Esophagus (tissue), 2 donors: Measurements from ENCODE around the gene FHDC1. TPM values are rescaled to one million over a fixed set of nuclear protein-coding genes. Genes with fewer than 3 reads are reported as not detected.

ENCODE experiments used
- H3K27ac ChIP-seq, 2 donors: one replicate each; pipeline ENCODE4 v1.5.1; 2013; ENCODE audit warnings: low read depth in 2 of 2, mild to moderate bottlenecking in 2 of 2, inconsistent platforms in 1 of 2, low read length in 1 of 2, moderate library complexity in 1 of 2
- H3K27me3 ChIP-seq, 2 donors: one replicate each; pipeline ENCODE4 v1.6.1; 2013; ENCODE audit warnings: low read length in 2 of 2, control low read depth in 1 of 2, mild to moderate bottlenecking in 1 of 2; ENCODE audit not compliant: insufficient read depth in 2 of 2, control insufficient read depth in 1 of 2
- H3K36me3 ChIP-seq, 2 donors: one replicate each; pipeline ENCODE4 v1.6.1; 2013; ENCODE audit warnings: low read length in 1 of 2; ENCODE audit not compliant: control insufficient read depth in 2 of 2, insufficient read depth in 2 of 2
- H3K4me1 ChIP-seq, 2 donors: one replicate each; pipeline ENCODE4 v1.6.1; 2013; ENCODE audit warnings: low read length in 1 of 2; ENCODE audit not compliant: control insufficient read depth in 2 of 2, insufficient read depth in 2 of 2
- H3K4me3 ChIP-seq, 2 donors: one replicate each; pipeline ENCODE4 v1.5.1; 2013; ENCODE audit warnings: low read length in 2 of 2, mild to moderate bottlenecking in 2 of 2, low read depth in 1 of 2, moderate library complexity in 1 of 2
- H3K9me3 ChIP-seq, 2 donors: one replicate each; pipeline ENCODE4 v1.6.1; 2013; ENCODE audit warnings: mild to moderate bottlenecking in 2 of 2, low read depth in 1 of 2, low read length in 1 of 2, moderate library complexity in 1 of 2; ENCODE audit not compliant: control insufficient read depth in 2 of 2, insufficient read depth in 1 of 2
- WGBS, 2 donors: extraction: QIAGEN DNeasy Blood & Tissue Kit; methylation state at CpG; one replicate each; pipeline ENCODE4 v1.1.7; 2013; 5-methylcytosine and 5-hydroxymethylcytosine counted together
- polyA plus RNA-seq, 2 donors: library from polyadenylated mRNA; stranded (reverse); fragments of 200-250 nt; gene quantifications; one replicate each; pipeline ENCODE4 v1.2.3, GENCODE V29; 2013
- donor health status: healthy with polysubstance abuse.
- donor health status: Bipolar disorder and iron deficiency.

The FHDC1 gene
- polyA plus RNA-seq, 2 donors = 4.7 to 6.7 TPM

DNA sequence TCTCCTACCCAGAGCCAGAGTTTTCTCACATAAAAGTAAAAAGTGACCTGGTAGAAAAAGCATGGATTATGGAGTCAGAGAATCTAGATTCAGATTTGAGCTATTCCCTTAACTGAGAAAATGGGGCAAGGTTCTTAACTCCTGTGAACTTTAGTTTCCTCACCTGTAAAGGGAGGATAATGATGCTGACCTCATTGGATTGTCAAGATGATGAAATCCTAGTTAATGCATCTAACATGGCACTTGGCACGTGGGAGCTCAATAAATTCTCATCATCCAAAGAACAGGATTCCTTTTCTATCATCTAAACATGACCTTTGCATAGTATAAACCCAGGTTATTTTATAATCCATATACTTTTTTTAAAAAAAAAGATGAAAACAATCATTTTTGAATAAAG, 18.6 kb downstream of the FHDC1 start:
- Histone ChIP-seq H3K27me3 (no peaks in the 10 kb centered on the region), H3K27ac (no peak overlapping the region), H3K4me1 (peaks cover 0 to 2% of the 10 kb centered on the region in 2 donors), H3K9me3 (no peaks in the 10 kb centered on the region), H3K36me3 (peaks cover 0 to under 1% of the 10 kb centered on the region in 2 donors), H3K4me3 (no peak overlapping the region)
- 71 to 91% methylated on average over 1 of the region's 1 CpG for WGBS, 2 donors

DNA sequence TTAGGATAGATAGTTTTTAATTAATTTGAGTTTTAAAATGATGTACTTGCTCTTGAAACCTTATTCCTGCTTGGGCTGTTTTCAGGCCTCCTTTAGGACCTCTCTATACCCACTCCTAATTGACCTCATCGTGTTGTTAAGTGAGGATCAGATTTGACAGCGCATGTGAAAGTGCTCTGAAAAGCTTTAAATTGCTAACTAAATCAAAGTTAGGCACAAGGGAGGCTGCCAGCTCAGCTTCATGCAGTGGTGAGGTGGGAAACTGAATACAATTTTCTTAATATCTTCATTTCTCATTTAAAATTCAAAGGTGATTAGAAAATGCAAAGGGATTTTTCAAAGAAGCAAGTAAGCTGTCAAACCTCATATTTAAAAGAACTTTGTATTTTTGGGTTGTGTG, 20.0 kb downstream of the FHDC1 start:
- no peaks in the 10 kb centered on the region for H3K27me3 ChIP-seq
- H3K4me1 ChIP-seq = peaks cover 0 to 2% of the 10 kb centered on the region in 2 donors
- no peaks in the 10 kb centered on the region for H3K36me3 ChIP-seq
- H3K9me3 ChIP-seq = no peaks in the 10 kb centered on the region
- H3K4me3 ChIP-seq = no peak overlapping the region
- 57 to 71% methylated on average over 2 of the region's 2 CpGs for WGBS, 2 donors
- H3K27ac ChIP-seq = peak overlapping the region in 1 of 2 donors; percentile 33

DNA sequence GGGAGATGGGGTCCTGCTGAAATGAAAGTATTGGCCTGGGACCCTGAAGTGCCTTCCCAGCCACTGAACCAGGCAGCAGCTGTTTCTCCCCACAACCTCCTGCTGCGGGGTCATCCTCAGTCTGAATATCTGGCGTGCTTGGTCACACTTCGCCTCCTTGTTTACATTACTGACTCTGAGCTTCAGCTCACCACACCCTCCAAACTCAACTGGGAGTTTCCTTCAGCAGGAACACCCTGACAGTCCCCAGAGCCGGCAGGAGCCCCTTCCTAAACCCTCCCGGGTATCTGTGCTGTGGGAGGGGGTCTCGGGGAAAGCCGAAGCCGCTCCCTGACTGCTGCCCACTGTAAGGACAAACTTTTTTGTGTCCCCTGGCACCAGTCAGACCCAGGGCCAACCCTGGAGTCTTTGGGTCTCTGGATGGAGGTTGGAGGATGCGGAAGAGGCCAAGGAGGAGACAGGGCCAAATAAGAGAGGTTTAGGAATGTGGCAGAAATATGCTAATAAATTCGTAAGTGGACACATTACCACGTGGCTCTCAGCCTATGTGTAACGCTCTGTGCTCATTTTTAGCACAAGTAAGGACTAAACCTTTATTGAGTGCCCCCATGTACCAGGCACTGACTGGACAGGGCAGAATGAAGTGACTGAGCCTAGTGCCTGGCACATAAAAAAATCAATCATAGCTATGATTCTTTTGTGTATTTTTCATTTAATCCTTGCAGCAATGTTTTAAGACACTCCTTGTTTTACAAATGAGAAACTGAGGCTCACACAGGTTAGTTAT, 20.7 kb downstream of the FHDC1 start:
- no peaks in the 10 kb centered on the region for H3K27me3 ChIP-seq
- no peaks in the 10 kb centered on the region for H3K36me3 ChIP-seq
- H3K4me3 ChIP-seq = no peak overlapping the region
- H3K4me1 ChIP-seq = peaks cover 0 to 2% of the 10 kb centered on the region in 2 donors
- H3K27ac ChIP-seq = peak overlapping the region; percentile 47 to 61
- WGBS, 2 donors = 57 to 61% methylated on average over 12 of the region's 12 CpGs
- H3K9me3 ChIP-seq = no peaks in the 10 kb centered on the region

DNA sequence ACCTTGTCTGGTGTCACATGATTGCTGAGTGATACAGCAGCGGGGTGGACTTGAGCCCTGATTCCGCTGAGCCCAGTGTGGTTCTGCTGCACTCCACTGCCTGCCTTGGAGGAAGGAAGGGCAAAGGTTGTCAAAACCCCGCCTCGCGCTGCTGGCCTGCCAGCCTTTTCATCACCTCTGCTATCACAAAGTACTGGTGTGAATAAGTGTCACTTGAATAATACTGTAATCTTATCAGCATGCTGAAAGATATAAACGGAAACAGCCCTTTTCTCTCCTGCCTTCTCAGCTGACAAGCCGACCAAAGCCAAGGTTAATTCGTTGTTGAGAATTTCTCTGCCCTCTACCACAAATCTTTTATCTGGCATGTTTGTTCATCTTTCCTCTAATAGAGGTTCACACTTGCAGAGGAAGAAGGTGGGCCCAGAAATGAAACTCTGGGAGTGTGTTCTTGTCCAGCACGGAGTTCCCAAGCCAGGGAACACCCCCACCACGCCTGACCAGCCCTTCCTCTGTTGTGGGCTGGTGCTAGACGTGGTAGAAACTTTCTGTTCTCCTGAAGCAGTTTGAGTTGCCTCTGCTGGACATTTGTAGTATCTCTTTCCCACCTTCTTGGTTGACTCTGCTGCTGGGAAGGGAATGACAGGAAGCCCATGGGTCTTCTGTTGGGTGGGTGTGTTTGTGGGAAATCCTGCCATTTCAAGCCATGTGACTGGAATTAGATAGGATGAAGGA, 21.5 kb downstream of the FHDC1 start:
- Histone ChIP-seq H3K27ac (peak overlapping the region in 1 of 2 donors; percentile 18), H3K36me3 (no peaks in the 10 kb centered on the region), H3K27me3 (no peaks in the 10 kb centered on the region), H3K9me3 (no peaks in the 10 kb centered on the region), H3K4me3 (no peak overlapping the region), H3K4me1 (peaks cover 0 to 2% of the 10 kb centered on the region in 2 donors)
- 49 to 65% methylated on average over 11 of the region's 11 CpGs for WGBS, 2 donors

DNA sequence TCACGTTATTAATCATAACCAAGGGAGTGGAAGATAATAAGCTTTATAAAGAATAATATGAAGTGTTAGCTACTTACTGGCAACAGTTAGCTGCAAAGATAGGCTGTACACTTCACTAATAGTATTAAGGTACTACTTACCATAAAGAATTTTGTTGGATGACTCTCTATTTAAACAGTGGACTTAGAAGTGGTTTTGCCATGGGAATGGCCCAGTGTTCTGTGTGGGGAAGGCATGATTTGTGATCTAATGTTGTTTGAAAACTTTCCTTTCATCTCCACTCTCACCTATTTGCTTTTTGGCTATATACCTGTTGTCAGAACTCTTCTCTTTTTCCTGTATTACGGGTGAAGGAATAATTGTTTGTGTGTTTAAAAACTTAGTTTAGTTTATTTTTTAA, 23.0 kb downstream of the FHDC1 start:
- Histone ChIP-seq H3K4me1 (peaks cover 0 to 2% of the 10 kb centered on the region in 2 donors), H3K27me3 (no peaks in the 10 kb centered on the region), H3K36me3 (no peaks in the 10 kb centered on the region), H3K4me3 (no peak overlapping the region), H3K27ac (no peak overlapping the region), H3K9me3 (no peaks in the 10 kb centered on the region)
- WGBS, 2 donors = 78 to 79% methylated on average over 2 of the region's 2 CpGs

DNA sequence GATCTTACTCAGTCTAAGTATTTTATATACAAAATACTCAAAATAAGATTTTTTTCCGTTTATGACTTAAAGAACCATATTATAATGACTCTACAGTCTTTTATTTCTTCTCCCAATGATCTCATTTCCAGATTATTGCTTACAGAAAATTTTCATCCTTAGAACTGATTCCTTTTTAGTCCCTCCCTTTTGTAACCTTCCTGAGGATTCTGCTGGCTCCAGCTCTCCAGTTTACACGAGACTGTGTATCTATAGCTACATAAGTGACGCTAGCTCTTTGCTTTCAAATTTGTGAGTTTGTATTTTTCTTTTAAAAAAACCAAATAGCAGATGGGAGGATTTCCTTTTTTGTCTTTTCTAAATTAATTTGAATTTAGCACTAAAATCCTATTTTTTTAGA, 24.0 kb downstream of the FHDC1 start:
- peaks cover 0 to 3% of the 10 kb centered on the region in 2 donors for H3K36me3 ChIP-seq
- no peaks in the 10 kb centered on the region for H3K9me3 ChIP-seq
- H3K4me3 ChIP-seq = no peak overlapping the region
- WGBS, 2 donors = 87 to 91% methylated on average over 3 of the region's 3 CpGs
- H3K27me3 ChIP-seq = no peaks in the 10 kb centered on the region
- H3K27ac ChIP-seq = no peak overlapping the region
- peaks cover 0 to 2% of the 10 kb centered on the region in 2 donors for H3K4me1 ChIP-seq

DNA sequence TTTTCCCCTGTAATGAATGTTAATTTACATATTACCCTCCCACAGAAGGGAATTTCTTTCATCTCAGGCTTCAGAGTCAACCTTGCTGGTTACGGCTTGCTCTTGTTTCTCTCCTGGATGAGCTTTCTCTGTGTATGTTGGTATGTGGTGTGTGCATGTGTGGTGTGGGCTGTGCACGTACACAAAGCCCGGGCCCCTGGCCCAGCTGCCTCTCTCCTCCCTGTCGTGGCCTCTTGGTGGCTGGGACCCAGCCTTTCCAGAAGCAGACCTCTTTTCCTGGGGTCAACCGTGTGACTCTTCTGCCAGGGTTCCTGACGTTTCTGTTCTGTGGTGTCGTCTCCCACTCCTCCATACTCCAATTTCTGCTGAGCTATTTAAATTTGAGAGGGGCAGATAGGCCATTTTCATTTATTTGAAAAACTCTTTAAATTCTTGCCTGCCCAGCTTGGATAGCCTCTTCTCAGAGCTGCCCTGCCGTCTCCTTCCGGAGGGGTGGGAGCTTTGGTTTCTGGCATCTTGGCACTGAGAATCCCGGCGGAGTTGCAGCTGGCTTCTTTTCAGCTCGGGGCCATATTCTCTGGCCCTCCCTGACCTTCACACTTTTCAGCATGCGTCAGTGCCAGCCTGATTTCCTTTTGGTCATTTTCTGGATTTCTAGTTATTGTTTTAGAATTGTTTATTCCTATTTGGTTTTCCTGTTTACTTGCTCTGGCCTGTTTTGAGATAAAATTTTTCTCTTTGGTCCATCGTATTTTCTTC, 25.1 kb downstream of the FHDC1 start:
- no peaks in the 10 kb centered on the region for H3K27me3 ChIP-seq
- WGBS, 2 donors = 71% methylated on average over 14 of the region's 14 CpGs
- H3K9me3 ChIP-seq = no peaks in the 10 kb centered on the region
- H3K4me3 ChIP-seq = no peak overlapping the region
- H3K27ac ChIP-seq = peak overlapping the region in 1 of 2 donors; percentile 52
- peaks cover 0 to 2% of the 10 kb centered on the region in 2 donors for H3K4me1 ChIP-seq
- peaks cover 0 to 3% of the 10 kb centered on the region in 2 donors for H3K36me3 ChIP-seq

DNA sequence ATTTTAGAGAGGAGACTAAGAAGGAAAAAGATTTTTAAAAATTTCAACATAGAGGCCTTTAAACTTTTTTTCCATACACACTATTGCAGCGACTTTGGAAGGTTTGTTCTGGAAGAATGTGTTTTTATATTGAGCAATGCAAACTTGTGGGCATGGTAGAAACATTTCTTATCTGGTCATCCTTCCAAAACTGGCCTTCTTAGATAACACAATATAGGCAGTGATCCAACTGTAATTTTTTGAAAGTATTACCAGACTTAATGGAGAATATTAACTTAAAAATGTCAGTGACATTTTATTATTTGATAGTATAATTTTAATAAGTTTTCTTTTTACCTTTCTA, 25.6 kb downstream of the FHDC1 start:
- no peak overlapping the region for H3K4me3 ChIP-seq
- no peak overlapping the region for H3K27ac ChIP-seq
- peaks cover 0 to 3% of the 10 kb centered on the region in 2 donors for H3K36me3 ChIP-seq
- H3K27me3 ChIP-seq = no peaks in the 10 kb centered on the region
- H3K4me1 ChIP-seq = no peaks in the 10 kb centered on the region
- 68 to 70% methylated on average over 1 of the region's 1 CpG for WGBS, 2 donors
- no peaks in the 10 kb centered on the region for H3K9me3 ChIP-seq

DNA sequence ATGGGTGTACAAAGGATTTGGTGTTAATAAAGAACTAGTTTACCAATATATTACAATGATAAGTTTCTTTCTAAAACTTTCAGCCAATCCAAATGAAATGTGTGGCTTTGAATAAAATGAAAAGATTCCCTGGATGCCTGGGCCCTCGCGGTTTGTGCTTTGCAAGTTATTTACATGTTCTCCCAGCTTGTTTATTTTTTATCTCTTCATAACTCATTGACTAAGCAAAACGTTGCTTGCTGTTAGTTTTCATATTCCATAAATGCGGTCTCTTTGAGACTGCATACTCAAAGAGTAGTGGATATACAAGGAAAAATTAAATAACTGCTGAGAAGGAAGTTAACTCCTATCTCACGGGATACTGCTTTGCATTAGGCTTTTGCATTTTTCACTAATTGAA, 26.0 kb downstream of the FHDC1 start:
- WGBS, 2 donors = 73 to 76% methylated on average over 5 of the region's 5 CpGs
- H3K4me1 ChIP-seq = no peaks in the 10 kb centered on the region

More for the DNA sequence above, 26.0 kb downstream of the FHDC1 start:
- H3K36me3 ChIP-seq = peaks cover 0 to 3% of the 10 kb centered on the region in 2 donors
- no peaks in the 10 kb centered on the region for H3K27me3 ChIP-seq
- no peaks in the 10 kb centered on the region for H3K9me3 ChIP-seq
- no peak overlapping the region for H3K27ac ChIP-seq
- H3K4me3 ChIP-seq = no peak overlapping the region
